ENCODE measurements around the gene AGBL5.

The AGBL5 gene

GRCh38 chr2:27038631-27039339, 12.7 kb upstream of the AGBL5 start:
- TF ChIP-seq EZH2 (optimal IDR thresholded peaks at IDR 0.05; ENCODE audit: low read depth, low read length) (no peak), EZH2phosphoT487 (IDR thresholded peaks at IDR 0.05; ENCODE audit: low read length) (no peak), CTCF (IDR thresholded peaks at IDR 0.05; ENCODE audit: low read length) (no peak)
- Histone ChIP-seq H3K4me1 (ENCODE audit: low read length) (peaks cover 5% of the 10 kb centered on the region), H3K4me3 (ENCODE audit: low read length) (no peak overlapping the region), H3K27ac (ENCODE audit: low read length) (no peak overlapping the region), H3K79me2 (ENCODE audit: low read length) (peaks cover 32% of the 10 kb centered on the region), H3K9me3 (replicated peaks; ENCODE audit: insufficient read depth, low read length) (no peaks in the 10 kb centered on the region), H3K36me3 (replicated peaks; ENCODE audit: insufficient read depth, low read length) (peaks cover 11% of the 10 kb centered on the region), H3K4me2 (ENCODE audit: low read depth, low read length) (no peak overlapping the region), H3K9ac (ENCODE audit: low read length) (no peak overlapping the region), H3K9me2 (replicated peaks; ENCODE audit: insufficient read depth, low read length) (no peaks in the 10 kb centered on the region), H3F3A (ENCODE audit: insufficient read depth, low read length) (no peaks in the 10 kb centered on the region), H4K20me1 (ENCODE audit: insufficient read depth, low read length) (no peaks in the 10 kb centered on the region), H2AFZ (ENCODE audit: low read length) (no peak overlapping the region), H3K27me3 (replicated peaks; ENCODE audit: insufficient read depth, low read length) (no peaks in the 10 kb centered on the region)
- no peak for DNase-seq

GRCh38 chr2:27039426-27039825, 12.0 kb upstream of the AGBL5 start:
- H3K4me3 ChIP-seq (ENCODE audit: low read length) = no peak overlapping the region
- no peak for DNase-seq
- no peak overlapping the region for H3K4me2 ChIP-seq (ENCODE audit: low read depth, low read length)
- H3K27ac ChIP-seq (ENCODE audit: low read length) = no peak overlapping the region
- no peaks in the 10 kb centered on the region for H3F3A ChIP-seq (ENCODE audit: insufficient read depth, low read length)
- TF ChIP-seq EZH2phosphoT487 (IDR thresholded peaks at IDR 0.05; ENCODE audit: low read length) (no peak), CTCF (IDR thresholded peaks at IDR 0.05; ENCODE audit: low read length) (no peak), EZH2 (optimal IDR thresholded peaks at IDR 0.05; ENCODE audit: low read depth, low read length) (no peak)
- H3K79me2 ChIP-seq (ENCODE audit: low read length) = peaks cover 25% of the 10 kb centered on the region
- H3K36me3 ChIP-seq (replicated peaks; ENCODE audit: insufficient read depth, low read length) = peaks cover 11% of the 10 kb centered on the region
- no peaks in the 10 kb centered on the region for H3K27me3 ChIP-seq (replicated peaks; ENCODE audit: insufficient read depth, low read length)
- no peak overlapping the region for H2AFZ ChIP-seq (ENCODE audit: low read length)
- H3K9me2 ChIP-seq (replicated peaks; ENCODE audit: insufficient read depth, low read length) = no peaks in the 10 kb centered on the region
- H3K9me3 ChIP-seq (replicated peaks; ENCODE audit: insufficient read depth, low read length) = no peaks in the 10 kb centered on the region
- no peaks in the 10 kb centered on the region for H4K20me1 ChIP-seq (ENCODE audit: insufficient read depth, low read length)
- H3K4me1 ChIP-seq (ENCODE audit: low read length) = 0 out of 2 replicates have a peak, but pooled peaks cover under 1% of the 10 kb centered on the region
- H3K9ac ChIP-seq (ENCODE audit: low read length) = no peak overlapping the region

- peaks cover 11% of the 10 kb centered on the region for H3K36me3 ChIP-seq (replicated peaks; ENCODE audit: insufficient read depth, low read length)
- H3K9me2 ChIP-seq (replicated peaks; ENCODE audit: insufficient read depth, low read length) = no peaks in the 10 kb centered on the region
- H3K4me2 ChIP-seq (ENCODE audit: low read depth, low read length) = no peak overlapping the region
- H2AFZ ChIP-seq (ENCODE audit: low read length) = no peak overlapping the region
- H4K20me1 ChIP-seq (ENCODE audit: insufficient read depth, low read length) = no peaks in the 10 kb centered on the region
- TF ChIP-seq EZH2phosphoT487 (IDR thresholded peaks at IDR 0.05; ENCODE audit: low read length) = no peak
- TF ChIP-seq EZH2 (optimal IDR thresholded peaks at IDR 0.05; ENCODE audit: low read depth, low read length) = no peak
- TF ChIP-seq CTCF (IDR thresholded peaks at IDR 0.05; ENCODE audit: low read length) = no peak
- no peaks in the 10 kb centered on the region for H3K27me3 ChIP-seq (replicated peaks; ENCODE audit: insufficient read depth, low read length)
- no peaks in the 10 kb centered on the region for H3K9me3 ChIP-seq (replicated peaks; ENCODE audit: insufficient read depth, low read length)
- H3K4me1 ChIP-seq (ENCODE audit: low read length) = no peaks in the 10 kb centered on the region
- H3K9ac ChIP-seq (ENCODE audit: low read length) = no peak overlapping the region
- no peaks in the 10 kb centered on the region for H3F3A ChIP-seq (ENCODE audit: insufficient read depth, low read length)
- H3K4me3 ChIP-seq (ENCODE audit: low read length) = no peak overlapping the region
- no peak overlapping the region for H3K27ac ChIP-seq (ENCODE audit: low read length)
- no peak for DNase-seq
- peaks cover 21% of the 10 kb centered on the region for H3K79me2 ChIP-seq (ENCODE audit: low read length)
Measured at GRCh38 chr2:27039871-27040270, 11.6 kb upstream of the AGBL5 start.

Data from MM.1S (cell line).